Subcutaneous abdominal adipose tissue (tissue), 5 donors: ENCODE measurements around the gene TH.
"Not testable (repeated sequence)": the region's sequence is repeated elsewhere in the genome, so short reads cannot be mapped to it uniquely, and the experiment has no call there.

Source experiments
- H3K27ac ChIP-seq: one replicate; pipeline ENCODE4 v1.7.0; 2013; ENCODE audit warnings: low read depth, mild to moderate bottlenecking, inconsistent platforms, low read length, moderate library complexity
- H3K27me3 ChIP-seq, 5 donors: one replicate each; pipeline ENCODE4 v1.7.0; 2013; ENCODE audit warnings: low read length in 5 of 5, inconsistent platforms in 1 of 5; ENCODE audit not compliant: control insufficient read depth in 5 of 5, insufficient read depth in 4 of 5
- H3K36me3 ChIP-seq, 5 donors: one replicate each; pipeline ENCODE4 v1.7.0; 2013; ENCODE audit warnings: low read length in 5 of 5; ENCODE audit not compliant: control insufficient read depth in 5 of 5, insufficient read depth in 5 of 5
- H3K4me1 ChIP-seq, 5 donors: one replicate each; pipeline ENCODE4 v1.7.0; 2013; ENCODE audit warnings: low read length in 5 of 5, mild to moderate bottlenecking in 3 of 5, moderate library complexity in 1 of 5; ENCODE audit not compliant: control insufficient read depth in 5 of 5, insufficient read depth in 5 of 5
- H3K4me3 ChIP-seq, 5 donors: one replicate each; pipeline ENCODE4 v1.7.0; 2013; ENCODE audit warnings: low read length in 5 of 5, low read depth in 1 of 5
- H3K9ac ChIP-seq, 5 donors: one replicate each; pipeline ENCODE4 v1.7.0; 2013; ENCODE audit warnings: low read length in 5 of 5, mild to moderate bottlenecking in 4 of 5, moderate library complexity in 3 of 5
- H3K9me3 ChIP-seq, 5 donors: one replicate each; pipeline ENCODE4 v1.7.0; 2013; ENCODE audit warnings: low read length in 5 of 5; ENCODE audit not compliant: control insufficient read depth in 5 of 5
- donor health status: healthy.
- donor health status: healthy.
- donor health status: healthy.
- donor health status: healthy.
- donor health status: healthy.

TH gene

GRCh38 chr11:2130881-2131352 lies 40.7 kb downstream of the TH start:
- Histone ChIP-seq H3K27ac (no peak overlapping the region), H3K9ac (no peak overlapping the region), H3K36me3 (peaks cover 0 to 12% (median 5%) of the 10 kb centered on the region in 5 donors), H3K4me3 (no peak overlapping the region), H3K27me3 (peaks cover 20 to 35% (median 26%) of the 10 kb centered on the region in 5 donors), H3K4me1 (peaks cover 0 to 11% (median 0%) of the 10 kb centered on the region in 5 donors), H3K9me3 (no peaks in the 10 kb centered on the region)

- H3K36me3 ChIP-seq = peaks cover 0 to 12% (median 5%) of the 10 kb centered on the region in 5 donors
- H3K9me3 ChIP-seq = no peaks in the 10 kb centered on the region
- H3K4me3 ChIP-seq = no peak overlapping the region
- peaks cover 0 to 7% (median 0%) of the 10 kb centered on the region in 5 donors for H3K4me1 ChIP-seq
- H3K9ac ChIP-seq = no peak overlapping the region
- peaks cover 16 to 25% (median 19%) of the 10 kb centered on the region in 5 donors for H3K27me3 ChIP-seq
- no peak overlapping the region for H3K27ac ChIP-seq
Observed at GRCh38 chr11:2129699-2130366, 41.8 kb downstream of the TH start.

GRCh38 chr11:2129308-2129698 lies 42.3 kb downstream of the TH start:
- Histone ChIP-seq H3K9ac (no peak overlapping the region), H3K36me3 (peaks cover 0 to 12% (median 5%) of the 10 kb centered on the region in 5 donors), H3K4me1 (peaks cover 0 to 7% (median 0%) of the 10 kb centered on the region in 5 donors), H3K27ac (no peak overlapping the region), H3K4me3 (no peak overlapping the region), H3K27me3 (peaks cover 12 to 20% (median 16%) of the 10 kb centered on the region in 5 donors), H3K9me3 (no peaks in the 10 kb centered on the region)

- H3K36me3 ChIP-seq = peaks cover 0 to 12% (median 5%) of the 10 kb centered on the region in 5 donors
Observed at GRCh38 chr11:2128511-2129307, 42.9 kb downstream of the TH start.

GRCh38 chr11:2128130-2128510 lies 43.5 kb downstream of the TH start:
- H3K36me3 ChIP-seq = peaks cover 0 to 12% (median 5%) of the 10 kb centered on the region in 5 donors
- H3K27ac ChIP-seq = no peak overlapping the region
- H3K9me3 ChIP-seq = no peaks in the 10 kb centered on the region
- peaks cover 0 to 2% (median 0%) of the 10 kb centered on the region in 5 donors for H3K4me1 ChIP-seq
- H3K4me3 ChIP-seq = no peak overlapping the region
- H3K27me3 ChIP-seq = peaks cover 4 to 17% (median 11%) of the 10 kb centered on the region in 5 donors
- no peak overlapping the region for H3K9ac ChIP-seq

More at GRCh38 chr11:2128511-2129307, 42.9 kb downstream of the TH start:
- no peak overlapping the region for H3K27ac ChIP-seq
- H3K9me3 ChIP-seq = no peaks in the 10 kb centered on the region
- H3K27me3 ChIP-seq = peaks cover 9 to 19% (median 14%) of the 10 kb centered on the region in 5 donors
- no peak overlapping the region for H3K9ac ChIP-seq
- H3K4me1 ChIP-seq = peaks cover 0 to 7% (median 0%) of the 10 kb centered on the region in 5 donors
- H3K4me3 ChIP-seq = no peak overlapping the region

- H3K27me3 ChIP-seq = peaks cover 4 to 12% (median 10%) of the 10 kb centered on the region in 5 donors
Observed at GRCh38 chr11:2127482-2128129, 44.0 kb downstream of the TH start.

GRCh38 chr11:2126520-2127085 lies 45.0 kb downstream of the TH start:
- H3K27me3 ChIP-seq = peaks cover 7 to 18% (median 8%) of the 10 kb centered on the region in 5 donors
- no peaks in the 10 kb centered on the region for H3K9me3 ChIP-seq
- H3K4me3 ChIP-seq = no peak overlapping the region
- H3K36me3 ChIP-seq = peaks cover 0 to 6% (median 5%) of the 10 kb centered on the region in 5 donors
- H3K4me1 ChIP-seq = no peaks in the 10 kb centered on the region
- no peak overlapping the region for H3K9ac ChIP-seq
- no peak overlapping the region for H3K27ac ChIP-seq

More at GRCh38 chr11:2127482-2128129, 44.0 kb downstream of the TH start:
- H3K27ac ChIP-seq = no peak overlapping the region
- H3K9me3 ChIP-seq = no peaks in the 10 kb centered on the region
- no peak overlapping the region for H3K9ac ChIP-seq
- no peaks in the 10 kb centered on the region for H3K4me1 ChIP-seq
- no peak overlapping the region for H3K4me3 ChIP-seq
- peaks cover 0 to 12% (median 5%) of the 10 kb centered on the region in 5 donors for H3K36me3 ChIP-seq

GRCh38 chr11:2124736-2125484 lies 46.7 kb downstream of the TH start:
- not testable (repeated sequence) for H3K27ac ChIP-seq, H3K4me1 ChIP-seq, H3K36me3 ChIP-seq, H3K4me3 ChIP-seq, H3K9ac ChIP-seq, H3K9me3 ChIP-seq
- H3K27me3 ChIP-seq = peaks cover 17 to 31% (median 22%) of the 10 kb centered on the region in 5 donors

GRCh38 chr11:2123628-2123960 lies 48.0 kb downstream of the TH start:
- H3K27ac ChIP-seq = no peak overlapping the region
- no peaks in the 10 kb centered on the region for H3K36me3 ChIP-seq
- H3K9ac ChIP-seq = no peak overlapping the region
- no peaks in the 10 kb centered on the region for H3K4me1 ChIP-seq
- H3K4me3 ChIP-seq = no peak overlapping the region
- H3K27me3 ChIP-seq = peaks cover 15 to 32% (median 22%) of the 10 kb centered on the region in 5 donors
- no peaks in the 10 kb centered on the region for H3K9me3 ChIP-seq
